Right ventricle myocardium inferior (tissue), 1 donor: Measurements from ENCODE around the gene GSE1. TPM values are rescaled to one million over a fixed set of nuclear protein-coding genes. Genes with fewer than 3 reads are reported as not detected.
A peak's percentile ranks its signal among the peaks of the same experiment; 100 is the strongest.

Source experiments
- ATAC-seq: fragments of 200-7000 bp; cut with Tn5 transposase; one replicate; pipeline ENCODE4 v1.9.1; 2020; ENCODE audit warnings: mild to moderate bottlenecking, moderate library complexity
- DNase-seq: peaks from one replicate; pipeline ENCODE4 v3.0.0; 2021; ENCODE audit errors: missing footprints
- intact Hi-C: fragments of 100-400 bp; cut with DNase I; formaldehyde crosslinking; loops from one replicate; pipeline ENCODE4 v1.11.0; 2022
- total RNA-seq: library from RNA; stranded (reverse); fragmentation: NEBNext Ultra II Directional; extraction: Animal tissue kit (Norgen Biotek cat#: 25700); gene quantifications from one replicate; pipeline ENCODE4 v1.2.1, GENCODE V29; 2021
- donor health status: DM: no; HTN: yes; CAD: no; lungs with severe emphysema.

Gene GSE1
- total RNA-seq, 1 donor from 2014 or later: 28.9 TPM

- intact Hi-C loops: no loop called here
- DNase-seq: no peak
- ATAC-seq: no peak
These were observed 11.0 kb downstream of the GSE1 start for GRCh38 chr16:85623997-85624601.

GRCh38 chr16:85624646-85625045 is 11.5 kb downstream of the GSE1 start:
- intact Hi-C loops: no loop called here
- ATAC-seq (no peak), DNase-seq (no peak)

GRCh38 chr16:85625053-85625452 is 11.9 kb downstream of the GSE1 start:
- ATAC-seq (no peak), DNase-seq (no peak)
- intact Hi-C loops: no loop called here

DNA sequence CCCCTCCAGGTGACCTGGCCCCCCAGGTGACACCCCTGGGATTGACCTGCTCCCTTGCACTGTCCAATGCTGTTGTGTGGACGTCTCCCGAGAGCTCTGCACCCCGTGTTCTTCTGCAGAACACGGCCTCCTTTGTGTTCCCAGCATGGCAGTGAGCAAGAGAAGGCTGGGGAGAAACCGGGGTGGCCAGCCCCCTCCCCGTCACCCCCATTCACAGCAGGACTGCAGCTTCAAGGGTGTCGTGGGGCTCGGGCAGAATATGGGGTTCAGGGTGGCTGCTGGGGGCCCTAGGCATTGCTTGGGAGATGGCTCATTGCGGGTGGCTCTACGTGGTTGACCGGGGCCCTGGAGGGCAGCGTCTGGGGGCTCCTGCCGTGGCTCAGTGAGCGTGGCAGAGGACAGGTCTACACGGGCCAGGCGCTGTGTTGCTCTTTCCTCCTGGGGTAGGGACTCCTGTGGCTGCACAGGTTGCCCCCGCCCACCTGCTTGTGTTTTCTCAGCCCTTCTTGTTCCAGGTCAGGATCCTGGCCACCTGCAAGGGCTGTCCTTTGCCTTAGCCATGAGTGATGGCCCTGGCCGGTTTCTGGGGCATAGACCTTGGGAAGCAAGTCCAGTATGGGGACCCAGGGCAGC is 12.5 kb downstream of the GSE1 start:
- DNase-seq: no peak
- no peak for ATAC-seq
- intact Hi-C loops: no loop called here

- intact Hi-C loops: no loop called here
- ATAC-seq: peak; percentile 23
- DNase-seq: no peak
These were observed 13.3 kb downstream of the GSE1 start for GRCh38 chr16:85626191-85626981.

- intact Hi-C loops: no loop called here
- no peak for ATAC-seq
- DNase-seq: no peak
These were observed 14.0 kb downstream of the GSE1 start for GRCh38 chr16:85627089-85627488.

DNA sequence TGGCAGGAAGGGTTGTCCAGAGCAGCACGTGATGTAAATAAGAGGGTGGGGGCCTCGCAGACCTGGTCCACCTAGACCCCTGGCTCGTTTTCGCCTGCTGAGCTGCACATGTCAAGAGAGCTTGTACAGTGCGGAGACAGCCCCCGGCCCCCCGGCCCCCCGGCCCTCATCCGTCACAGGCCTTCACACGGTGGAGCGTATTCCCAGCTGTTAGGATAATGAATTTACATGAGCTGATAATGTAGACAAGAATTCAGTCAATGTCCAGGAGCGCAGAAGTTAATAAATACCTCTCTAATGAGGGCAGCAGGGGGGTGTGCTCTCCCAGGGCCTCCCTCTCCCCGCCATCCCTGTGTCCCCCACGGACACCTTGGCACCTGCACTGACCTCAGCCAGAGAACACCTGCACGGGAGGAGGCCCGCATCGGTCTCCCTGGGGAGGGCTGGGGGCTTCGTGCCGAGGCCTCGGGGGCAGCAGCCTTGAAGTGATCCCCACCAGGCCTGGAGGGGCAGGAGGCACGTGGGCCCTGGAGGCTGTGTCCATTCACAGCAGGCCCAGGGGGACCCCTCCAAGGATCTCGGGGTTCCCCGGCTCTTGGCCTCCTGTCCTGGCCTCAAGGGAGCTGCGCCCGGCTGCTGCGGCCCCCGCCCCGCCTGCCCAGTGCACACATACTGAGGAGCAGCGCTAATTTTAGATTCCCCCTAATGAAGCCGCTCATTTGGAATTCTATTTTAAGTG is 14.6 kb downstream of the GSE1 start:
- DNase-seq (no peak), ATAC-seq (peak; percentile 75)
- intact Hi-C loops: no loop called here

GRCh38 chr16:85628265-85628556 is 15.1 kb downstream of the GSE1 start:
- DNase-seq (no peak), ATAC-seq (no peak)
- intact Hi-C loops: no loop called here

GRCh38 chr16:85628645-85629044 is 15.5 kb downstream of the GSE1 start:
- no peak for ATAC-seq
- no peak for DNase-seq
- intact Hi-C loops: no loop called here

GRCh38 chr16:85629326-85629725 is 16.2 kb downstream of the GSE1 start:
- intact Hi-C loops: no loop called here
- ATAC-seq: peak; percentile 59
- DNase-seq: no peak

DNA sequence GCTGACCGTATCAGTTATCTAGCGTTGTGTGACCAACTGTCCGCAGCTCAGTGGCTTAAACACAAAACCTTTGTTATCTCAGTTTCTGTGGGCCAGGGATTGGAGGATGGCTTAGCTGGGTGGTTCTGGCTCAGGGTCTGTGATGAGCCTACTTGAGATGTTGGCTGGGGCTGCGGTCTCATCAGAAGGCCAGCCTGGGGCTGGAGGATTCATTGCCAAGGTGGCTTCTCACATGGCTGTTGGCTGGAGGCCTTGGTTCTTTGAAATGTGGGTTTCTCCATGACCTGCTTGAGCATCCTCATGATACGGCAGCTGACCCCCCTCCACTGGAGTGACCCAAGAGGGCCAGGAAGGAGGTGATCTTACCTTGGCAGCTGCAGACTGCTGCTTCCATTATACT is 16.7 kb downstream of the GSE1 start:
- intact Hi-C loops: no loop called here
- ATAC-seq: no peak
- DNase-seq: no peak

DNA sequence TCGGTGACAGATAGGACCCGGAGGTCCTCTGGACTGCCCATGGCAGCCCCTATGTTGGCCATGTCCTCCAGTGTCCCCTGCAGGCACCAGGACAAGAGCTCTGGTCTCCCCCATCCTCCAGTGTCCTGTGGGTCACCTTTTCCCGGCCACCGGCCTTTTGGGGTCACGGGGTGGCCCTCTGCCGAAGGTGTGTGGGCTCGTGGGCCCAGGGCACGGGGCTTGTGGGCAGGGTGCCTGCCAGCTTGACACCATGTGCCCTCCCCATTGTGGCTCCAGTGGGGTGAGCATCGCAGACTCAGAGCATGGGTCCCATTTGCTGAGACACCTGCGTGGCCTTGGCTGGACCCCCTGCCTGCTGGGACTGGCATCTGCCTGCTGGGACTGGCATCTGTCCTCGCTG is 18.1 kb downstream of the GSE1 start:
- intact Hi-C loops: no loop called here
- DNase-seq: no peak

GRCh38 chr16:85631802-85632393 is 18.8 kb downstream of the GSE1 start:
- DNase-seq (no peak), ATAC-seq (no peak)
- intact Hi-C loops: no loop called here

More for the DNA sequence above, 18.1 kb downstream of the GSE1 start:
- no peak for ATAC-seq

DNA sequence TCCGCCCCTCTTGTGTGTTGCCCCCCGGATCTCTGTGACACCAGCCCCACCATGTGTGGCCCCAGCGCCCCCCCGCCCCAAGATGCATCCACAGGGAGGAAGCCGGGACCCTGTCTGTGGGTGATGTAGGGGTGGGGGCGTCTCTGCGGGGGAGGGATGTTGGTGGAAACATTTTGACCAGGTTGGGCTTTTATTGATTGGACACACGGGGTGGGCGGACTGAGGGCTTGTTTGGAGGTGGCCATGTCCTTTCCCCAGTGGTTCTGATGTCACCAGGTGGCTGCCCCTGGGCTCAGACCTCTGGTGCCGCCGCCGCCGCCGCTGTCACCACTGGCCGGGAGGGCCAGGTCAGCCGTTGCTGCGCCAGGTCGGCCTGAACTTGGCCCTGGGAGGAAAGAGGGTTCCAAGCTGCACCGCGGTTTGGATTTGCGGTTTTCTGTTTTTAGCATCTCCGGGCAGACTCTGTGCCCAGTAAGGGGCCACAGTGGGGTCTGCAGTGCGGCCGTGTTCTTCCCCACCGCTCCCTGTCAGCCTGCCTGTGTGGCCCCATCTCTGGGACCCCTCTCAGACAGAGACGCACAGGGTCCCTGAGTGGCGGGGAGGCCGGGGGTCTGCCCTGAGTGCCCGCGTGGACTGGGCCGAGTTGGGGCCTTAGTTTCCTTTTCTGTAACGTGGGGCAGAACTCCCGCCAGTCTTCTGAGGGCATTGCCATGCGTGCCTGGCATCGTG is 19.8 kb downstream of the GSE1 start:
- ATAC-seq (no peak), DNase-seq (no peak)
- intact Hi-C loops: no loop called here

DNA sequence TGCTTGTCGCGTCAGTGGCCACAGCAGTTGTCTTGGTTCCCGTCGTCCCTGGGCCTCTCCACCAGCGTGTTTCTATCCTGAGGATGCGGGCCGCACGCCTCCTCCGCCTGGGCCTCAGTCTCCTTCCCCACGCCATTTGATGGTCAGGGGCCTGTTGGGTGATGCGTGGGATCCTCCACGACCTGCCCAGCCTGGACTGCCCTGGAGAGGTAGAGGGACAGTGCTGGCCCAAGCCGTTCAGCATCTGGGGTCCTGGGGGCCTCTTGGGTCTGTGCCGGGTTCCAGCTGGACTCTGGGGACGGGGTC is 20.3 kb downstream of the GSE1 start:
- intact Hi-C loops: no loop called here
- ATAC-seq (no peak), DNase-seq (no peak)

DNA sequence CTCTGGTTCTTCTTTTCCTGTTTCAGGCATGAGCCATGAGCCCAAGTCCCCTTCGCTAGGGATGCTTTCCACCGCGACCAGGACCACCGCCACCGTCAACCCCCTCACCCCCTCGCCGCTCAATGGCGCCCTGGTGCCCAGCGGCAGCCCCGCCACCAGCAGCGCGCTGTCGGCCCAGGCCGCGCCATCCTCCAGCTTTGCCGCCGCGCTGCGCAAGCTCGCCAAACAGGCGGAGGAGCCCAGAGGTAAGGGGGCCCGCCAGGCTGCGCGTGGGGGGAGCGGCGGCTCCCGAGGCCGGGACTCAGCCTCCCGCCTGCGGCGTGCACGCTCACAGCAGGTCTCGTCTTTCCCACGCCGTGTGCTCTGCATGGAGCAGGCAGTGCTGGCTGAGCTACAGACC is 20.8 kb downstream of the GSE1 start:
- intact Hi-C loops: no loop called here
- DNase-seq (no peak), ATAC-seq (no peak)

DNA sequence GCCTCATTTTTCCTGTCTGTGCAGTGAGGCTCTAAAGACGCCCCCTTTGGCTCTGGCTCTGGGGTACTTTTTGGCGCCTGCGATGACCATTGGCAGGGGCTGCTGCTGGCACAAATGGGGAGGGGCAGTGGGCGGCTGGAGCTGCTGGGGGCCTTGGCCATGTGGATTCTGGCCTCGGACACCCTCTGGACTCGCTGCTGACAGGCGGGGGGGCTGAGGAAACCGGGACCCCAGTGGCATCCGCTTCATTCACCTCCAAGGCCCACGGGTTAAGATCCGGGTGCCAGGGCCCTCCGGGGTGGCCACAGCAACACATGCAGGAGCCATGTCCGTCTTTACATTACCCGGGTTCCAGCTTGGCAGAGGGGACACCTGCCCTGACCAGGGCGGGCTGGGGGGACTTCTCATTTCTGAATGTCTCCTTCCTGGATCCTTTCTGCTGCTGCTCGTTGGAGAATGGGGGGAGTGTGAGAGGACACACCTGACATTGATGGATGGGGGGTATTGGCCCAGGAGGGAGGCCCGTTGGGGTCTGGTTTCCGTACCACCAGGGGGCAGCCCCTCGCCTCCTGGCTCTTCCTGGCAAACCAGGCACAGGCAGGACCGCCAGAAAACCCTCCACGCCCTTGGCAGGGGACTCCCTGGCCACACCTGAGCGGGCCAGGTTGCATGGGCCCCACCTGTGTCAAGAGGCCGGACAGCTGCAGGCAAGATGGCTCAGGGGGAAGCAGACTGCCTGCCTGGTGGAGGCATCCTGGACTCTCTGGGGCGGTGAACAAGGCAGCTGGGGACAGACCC is 21.8 kb downstream of the GSE1 start:
- intact Hi-C loops: no loop called here
- no peak for DNase-seq

DNA sequence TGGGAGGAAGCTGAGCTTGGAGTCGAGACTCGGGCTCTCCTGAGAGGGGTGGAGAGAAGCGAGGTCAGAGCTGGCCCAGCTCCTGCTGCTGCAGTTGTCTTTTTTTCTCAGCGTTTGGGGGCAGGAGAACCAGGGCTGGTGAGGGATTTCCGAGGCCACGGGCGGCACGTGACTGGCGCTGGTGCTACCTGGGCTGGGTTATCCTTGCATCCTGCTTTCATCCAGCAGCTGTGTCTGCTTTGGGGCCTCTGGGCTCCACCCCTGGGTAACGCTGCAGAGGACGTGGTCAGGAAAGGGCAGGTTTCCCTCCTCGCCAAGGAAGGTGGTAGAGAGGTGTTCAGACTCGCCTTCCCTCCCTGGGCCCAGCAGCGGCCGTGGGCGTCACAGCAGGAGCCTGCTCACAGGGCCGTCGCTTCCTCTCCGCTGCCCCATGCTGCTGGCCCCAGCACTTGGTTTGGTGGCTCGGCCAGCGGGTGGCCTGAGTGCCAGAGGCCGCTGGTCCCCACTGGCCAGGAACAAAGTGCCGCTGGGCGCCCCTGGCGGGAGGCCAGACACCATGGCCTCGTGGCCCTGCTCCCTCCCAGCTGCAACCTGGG is 22.5 kb downstream of the GSE1 start:
- no peak for DNase-seq
- intact Hi-C loops: no loop called here
- no peak for ATAC-seq

More for the DNA sequence above, 21.8 kb downstream of the GSE1 start:
- no peak for ATAC-seq
